COLO668 (cell line): ENCODE data around the gene GNB1L.

Experiments used
- DNase-seq: peaks from one replicate; lab custom pipeline; 2025; ENCODE audit not compliant: unreplicated experiment; lab: John Stamatoyannopoulos, UW

Gene GNB1L

GRCh38 chr22:19877626-19878339 is 23.1 kb upstream of the GNB1L start:
- no peak for DNase-seq

- no peak for DNase-seq
These were observed 22.4 kb upstream of the GNB1L start for GRCh38 chr22:19876941-19877625.

- DNase-seq: no peak
These were observed 21.8 kb upstream of the GNB1L start for GRCh38 chr22:19876314-19876940.

- no peak for DNase-seq
These were observed 21.0 kb upstream of the GNB1L start for GRCh38 chr22:19875531-19876313.

- no peak for DNase-seq
These were observed 20.4 kb upstream of the GNB1L start for GRCh38 chr22:19875061-19875530.

GRCh38 chr22:19874307-19875060 is 19.8 kb upstream of the GNB1L start:
- peak; percentile 33 for DNase-seq

GRCh38 chr22:19873960-19874306 is 19.3 kb upstream of the GNB1L start:
- DNase-seq: no peak

GRCh38 chr22:19873138-19873959 is 18.7 kb upstream of the GNB1L start:
- DNase-seq: no peak

GRCh38 chr22:19872779-19873137 is 18.1 kb upstream of the GNB1L start:
- peak; percentile 85 for DNase-seq

GRCh38 chr22:19871845-19872778 is 17.4 kb upstream of the GNB1L start:
- DNase-seq: peak; percentile 41

GRCh38 chr22:19871023-19871844 is 16.6 kb upstream of the GNB1L start:
- DNase-seq: no peak

- DNase-seq: no peak
These were observed 15.7 kb upstream of the GNB1L start for GRCh38 chr22:19870153-19871022.

GRCh38 chr22:19869497-19870152 is 15.0 kb upstream of the GNB1L start:
- no peak for DNase-seq

GRCh38 chr22:19868773-19869471 is 14.2 kb upstream of the GNB1L start:
- DNase-seq: no peak

- DNase-seq: no peak
These were observed 13.7 kb upstream of the GNB1L start for GRCh38 chr22:19868333-19868732.

- no peak for DNase-seq
These were observed 12.9 kb upstream of the GNB1L start for GRCh38 chr22:19867617-19868016.
